T-helper 1 cell treated with Interleukin-12 subunit alpha and Interleukin-12 subunit beta and Interleukin-4 antibody, amounts not matched to agents 30 ng/mL and 1 ng/mL, for 36 hours (primary cell): ENCODE measurements around the gene QPRT. TPM values are rescaled to one million over a fixed set of nuclear protein-coding genes. Genes with fewer than 3 reads are reported as not detected.
"Not testable (repeated sequence)": the region's sequence is repeated elsewhere in the genome, so short reads cannot be mapped to it uniquely, and the experiment has no call there.

ENCODE experiments used
- intact Hi-C: fragments of 100-400 bp; cut with micrococcal nuclease; formaldehyde crosslinking; loops from one replicate; pipeline ENCODE4 v1.15.1; 2024
- total RNA-seq: library from RNA; stranded (reverse); gene quantifications from 2 replicates; pipeline ENCODE4 v1.2.3, GENCODE V29; 2022

QPRT gene
- total RNA-seq, 1 donor from 2014 or later: 8.0 TPM

GRCh38 chr16:29689490-29690351 lies 10.7 kb downstream of the QPRT start:
- intact Hi-C loops: not testable (repeated sequence)

GRCh38 chr16:29692606-29693005 lies 13.6 kb downstream of the QPRT start:
- intact Hi-C loops: loop anchor here (2.0 kb wide), 2 partner anchors 156 to 328 kb away; no protein-coding TSS in a partner anchor

GRCh38 chr16:29694384-29695195 lies 15.6 kb downstream of the QPRT start:
- intact Hi-C loops: no loop called here

GRCh38 chr16:29695675-29696074 lies 16.7 kb downstream of the QPRT start:
- intact Hi-C loops: not testable (repeated sequence)

GRCh38 chr16:29696881-29697331 lies 17.9 kb downstream of the QPRT start:
- intact Hi-C loops: no loop called here

- intact Hi-C loops: no loop called here
Measured at GRCh38 chr16:29697391-29697790, 18.4 kb downstream of the QPRT start.

- intact Hi-C loops: no loop called here
Measured at GRCh38 chr16:29698042-29698441, 19.1 kb downstream of the QPRT start.

GRCh38 chr16:29698484-29699323 lies 19.7 kb downstream of the QPRT start:
- intact Hi-C loops: no loop called here

- intact Hi-C loops: loop anchor here (1.0 to 2.0 kb wide), 6 partner anchors 47 to 322 kb away; partner anchors contain the start of genes INO80E and PAGR1
Measured at GRCh38 chr16:29699324-29700219, 20.6 kb downstream of the QPRT start.

- intact Hi-C loops: loop anchor here (1.0 to 2.0 kb wide), 6 partner anchors 46 to 321 kb away; partner anchors contain the start of genes INO80E and PAGR1
Measured at GRCh38 chr16:29700253-29700987, 21.4 kb downstream of the QPRT start.

- intact Hi-C loops: loop anchor here (2.0 kb wide), 1 partner anchor 46 kb away; no protein-coding TSS in a partner anchor
Measured at GRCh38 chr16:29701214-29701555, 22.2 kb downstream of the QPRT start.

- intact Hi-C loops: loop anchor here (1.0 to 2.0 kb wide), 6 partner anchors 8 to 161 kb away; partner anchors contain the start of genes CDIPT and KIF22
Measured at GRCh38 chr16:29702269-29702668, 23.3 kb downstream of the QPRT start.

- intact Hi-C loops: no loop called here
Measured at GRCh38 chr16:29705030-29705429, 26.1 kb downstream of the QPRT start.

GRCh38 chr16:29707160-29707559 lies 28.2 kb downstream of the QPRT start:
- intact Hi-C loops: not testable (repeated sequence)

GRCh38 chr16:29708917-29709600 lies 30.1 kb downstream of the QPRT start:
- intact Hi-C loops: no loop called here

GRCh38 chr16:29709657-29710056 lies 30.7 kb downstream of the QPRT start:
- intact Hi-C loops: loop anchor here (1.0 to 2.0 kb wide), 3 partner anchors 7 to 96 kb away; no protein-coding TSS in a partner anchor

- intact Hi-C loops: loop anchor here (1.0 to 2.0 kb wide), 3 partner anchors 8 to 95 kb away; no protein-coding TSS in a partner anchor
Measured at GRCh38 chr16:29710227-29711219, 31.5 kb downstream of the QPRT start.
